ENCODE results near the gene SERPINB11.
"Not testable (repeated sequence)": the region's sequence is repeated elsewhere in the genome, so short reads cannot be mapped to it uniquely, and the experiment has no call there.

The SERPINB11 gene

GRCh38 chr18:63758615-63759240 lies 56.0 kb downstream of the SERPINB11 start:
- peaks cover 2% of the 10 kb centered on the region for H3K9me3 ChIP-seq (ENCODE audit: severe bottlenecking)
- H3K36me3 ChIP-seq (ENCODE audit: low read depth), result no peaks in the 10 kb centered on the region
- peaks cover 16% of the 10 kb centered on the region for H3K4me1 ChIP-seq (ENCODE audit: insufficient read depth, poor library complexity, severe bottlenecking)
- ATAC-seq (ENCODE audit: low read depth) (no peak), DNase-seq (ENCODE audit: low spot score) (no peak)
- H3K4me3 ChIP-seq (ENCODE audit: severe bottlenecking), result no peak overlapping the region
- H3K27ac ChIP-seq (ENCODE audit: poor library complexity, severe bottlenecking), result no peak overlapping the region
- H3K27me3 ChIP-seq (ENCODE audit: insufficient read depth, poor library complexity, severe bottlenecking), result no peaks in the 10 kb centered on the region
- no peak for TF ChIP-seq CTCF (IDR thresholded peaks at IDR 0.05; ENCODE audit: poor library complexity, severe bottlenecking)

- not testable (repeated sequence) for H3K9me3 ChIP-seq (ENCODE audit: severe bottlenecking); ATAC-seq (ENCODE audit: low read depth); DNase-seq (ENCODE audit: low spot score)
Measured at GRCh38 chr18:63759786-63760185, 57.0 kb downstream of the SERPINB11 start.

DNA sequence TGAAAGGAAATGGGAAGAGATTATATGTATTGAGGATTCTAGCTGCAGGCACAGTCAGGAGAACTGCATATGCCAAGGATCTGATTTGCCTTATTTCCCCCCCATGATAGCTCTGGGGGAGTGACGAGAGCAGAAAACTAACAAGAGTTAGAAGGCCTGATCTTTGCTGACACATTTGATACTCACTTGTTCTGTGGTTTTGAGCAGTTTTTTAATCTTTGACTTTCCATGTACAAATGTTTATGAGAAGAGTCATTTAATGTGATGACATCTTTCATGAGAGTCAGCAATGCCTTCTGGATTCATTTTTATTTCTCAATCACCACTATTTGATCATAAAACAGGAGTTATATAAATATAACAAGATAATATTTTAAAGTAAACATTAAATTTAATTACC lies 59.8 kb downstream of the SERPINB11 start:
- Histone ChIP-seq H3K4me1 (ENCODE audit: insufficient read depth, poor library complexity, severe bottlenecking) (peaks cover 22% of the 10 kb centered on the region), H3K27ac (ENCODE audit: poor library complexity, severe bottlenecking) (peak overlapping the region; percentile 66), H3K27me3 (ENCODE audit: insufficient read depth, poor library complexity, severe bottlenecking) (no peaks in the 10 kb centered on the region), H3K4me3 (ENCODE audit: severe bottlenecking) (no peak overlapping the region), H3K9me3 (ENCODE audit: severe bottlenecking) (peaks cover 2% of the 10 kb centered on the region), H3K36me3 (ENCODE audit: low read depth) (no peaks in the 10 kb centered on the region)
- TF ChIP-seq CTCF (IDR thresholded peaks at IDR 0.05; ENCODE audit: poor library complexity, severe bottlenecking), result no peak
- ATAC-seq (ENCODE audit: low read depth) (peak; percentile 98), DNase-seq (ENCODE audit: low spot score) (no peak)

More at GRCh38 chr18:63759786-63760185, 57.0 kb downstream of the SERPINB11 start:
- not testable (repeated sequence) for H3K27me3 ChIP-seq (ENCODE audit: insufficient read depth, poor library complexity, severe bottlenecking); H3K4me3 ChIP-seq (ENCODE audit: severe bottlenecking); H3K36me3 ChIP-seq (ENCODE audit: low read depth); H3K27ac ChIP-seq (ENCODE audit: poor library complexity, severe bottlenecking)
- peaks cover 22% of the 10 kb centered on the region for H3K4me1 ChIP-seq (ENCODE audit: insufficient read depth, poor library complexity, severe bottlenecking)

GRCh38 chr18:63763831-63764600 lies 61.3 kb downstream of the SERPINB11 start:
- H3K27me3 ChIP-seq (ENCODE audit: insufficient read depth, poor library complexity, severe bottlenecking), result no peaks in the 10 kb centered on the region
- peaks cover 27% of the 10 kb centered on the region for H3K4me1 ChIP-seq (ENCODE audit: insufficient read depth, poor library complexity, severe bottlenecking)
- ATAC-seq (ENCODE audit: low read depth) (peak; percentile 33; the same call in 2 of the 3 replicates), DNase-seq (ENCODE audit: low spot score) (no peak)
- peak overlapping the region; percentile 66 for H3K27ac ChIP-seq (ENCODE audit: poor library complexity, severe bottlenecking)
- H3K36me3 ChIP-seq (ENCODE audit: low read depth), result no peaks in the 10 kb centered on the region
- H3K4me3 ChIP-seq (ENCODE audit: severe bottlenecking), result no peak overlapping the region
- TF ChIP-seq CTCF (IDR thresholded peaks at IDR 0.05; ENCODE audit: poor library complexity, severe bottlenecking), result no peak
- H3K9me3 ChIP-seq (ENCODE audit: severe bottlenecking), result peaks cover 2% of the 10 kb centered on the region

DNA sequence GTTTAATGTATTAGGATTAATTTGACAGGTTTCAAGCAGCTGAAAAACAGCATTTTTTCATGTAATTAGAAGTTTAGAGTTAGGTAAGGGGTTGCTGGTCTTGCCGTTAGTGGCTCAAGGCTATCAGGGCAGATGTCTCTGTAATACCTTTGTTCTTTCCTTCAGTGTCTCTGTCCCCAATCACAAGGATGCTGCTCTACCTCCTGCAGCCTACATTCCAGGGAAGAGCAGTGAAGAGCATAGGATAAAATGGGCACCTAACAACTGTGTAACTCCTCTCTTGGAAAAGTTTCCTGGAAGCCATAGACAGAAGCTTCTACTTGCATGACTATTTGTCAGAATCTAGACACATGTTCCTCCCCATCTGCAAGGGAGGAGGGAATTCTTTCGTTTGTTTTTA lies 63.1 kb downstream of the SERPINB11 start:
- no peak overlapping the region for H3K4me3 ChIP-seq (ENCODE audit: severe bottlenecking)
- H3K36me3 ChIP-seq (ENCODE audit: low read depth), result no peaks in the 10 kb centered on the region
- TF ChIP-seq CTCF (IDR thresholded peaks at IDR 0.05; ENCODE audit: poor library complexity, severe bottlenecking), result no peak
- no peak overlapping the region for H3K27ac ChIP-seq (ENCODE audit: poor library complexity, severe bottlenecking)
- ATAC-seq (ENCODE audit: low read depth) (no peak), DNase-seq (ENCODE audit: low spot score) (no peak)
- H3K4me1 ChIP-seq (ENCODE audit: insufficient read depth, poor library complexity, severe bottlenecking), result peaks cover 28% of the 10 kb centered on the region
- H3K27me3 ChIP-seq (ENCODE audit: insufficient read depth, poor library complexity, severe bottlenecking), result no peaks in the 10 kb centered on the region
- no peaks in the 10 kb centered on the region for H3K9me3 ChIP-seq (ENCODE audit: severe bottlenecking)

Data from RWPE2 (cell line).